Cardiac septum (tissue), 1 donor: ENCODE results near the gene LYPD5. TPM values are rescaled to one million over a fixed set of nuclear protein-coding genes. Genes with fewer than 3 reads are reported as not detected.
"Not testable (repeated sequence)": the region's sequence is repeated elsewhere in the genome, so short reads cannot be mapped to it uniquely, and the experiment has no call there.

Experiments
- DNase-seq: peaks from one replicate; pipeline ENCODE4 v3.0.0-alpha.2; 2020; ENCODE audit warnings: low spot score
- intact Hi-C: fragments of 100-400 bp; cut with DNase I; formaldehyde crosslinking; loops from one replicate; pipeline ENCODE4 v1.14.0; 2022
- total RNA-seq: library from RNA; stranded (reverse); fragmentation: NEBNext Ultra II Directional; extraction: Animal tissue kit (Norgen Biotek cat#: 25700); gene quantifications from one replicate; pipeline ENCODE4 v1.2.1, GENCODE V29; 2021
- donor health status: DM: no; HTN: no; CAD: no.

Gene LYPD5
- total RNA-seq, 1 donor from 2014 or later, result 1.3 TPM

- DNase-seq, result no peak
- intact Hi-C loops, result no loop called here
Observed at GRCh38 chr19:43807651-43808050, 5.4 kb upstream of the LYPD5 start.

GRCh38 chr19:43806848-43807247 lies 4.6 kb upstream of the LYPD5 start:
- intact Hi-C loops, result no loop called here
- DNase-seq, result no peak

- DNase-seq, intact Hi-C loops: not testable (repeated sequence)
Observed at GRCh38 chr19:43806401-43806800, 4.2 kb upstream of the LYPD5 start.

- intact Hi-C loops, result no loop called here
- no peak for DNase-seq
Observed at GRCh38 chr19:43804432-43804831, 2.2 kb upstream of the LYPD5 start.

GRCh38 chr19:43799502-43800142 lies 2.6 kb downstream of the LYPD5 start:
- no peak for DNase-seq
- intact Hi-C loops, result no loop called here

- DNase-seq, result no peak
- intact Hi-C loops, result no loop called here
Observed at GRCh38 chr19:43798546-43799409, 3.5 kb downstream of the LYPD5 start.

DNA sequence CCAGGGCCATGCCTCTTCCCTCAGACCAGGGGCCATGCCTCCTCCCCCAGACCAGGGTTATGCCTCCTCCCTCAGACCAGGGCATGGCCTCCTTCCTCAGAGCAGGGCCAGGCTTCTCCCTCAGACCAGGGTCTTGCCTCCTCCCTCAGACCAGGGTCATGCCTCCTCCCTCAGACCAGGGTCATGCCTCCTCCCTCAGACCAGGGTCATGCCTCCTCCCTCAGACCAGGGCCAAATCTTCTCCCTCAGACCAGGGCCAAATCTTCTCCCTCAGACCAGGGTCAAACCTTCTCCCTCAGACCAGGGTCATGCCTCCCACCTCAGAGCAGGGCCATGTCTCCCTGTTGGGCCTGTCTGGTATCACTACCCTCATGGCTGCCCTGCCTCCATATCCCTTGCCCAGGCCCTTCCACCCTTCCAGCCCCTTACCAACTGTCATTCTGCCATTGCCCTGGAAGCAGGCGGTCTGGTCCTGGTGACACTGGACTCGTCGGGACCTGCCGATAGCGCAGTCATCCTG lies 4.2 kb downstream of the LYPD5 start:
- intact Hi-C loops, result no loop called here
- DNase-seq, result no peak

DNA sequence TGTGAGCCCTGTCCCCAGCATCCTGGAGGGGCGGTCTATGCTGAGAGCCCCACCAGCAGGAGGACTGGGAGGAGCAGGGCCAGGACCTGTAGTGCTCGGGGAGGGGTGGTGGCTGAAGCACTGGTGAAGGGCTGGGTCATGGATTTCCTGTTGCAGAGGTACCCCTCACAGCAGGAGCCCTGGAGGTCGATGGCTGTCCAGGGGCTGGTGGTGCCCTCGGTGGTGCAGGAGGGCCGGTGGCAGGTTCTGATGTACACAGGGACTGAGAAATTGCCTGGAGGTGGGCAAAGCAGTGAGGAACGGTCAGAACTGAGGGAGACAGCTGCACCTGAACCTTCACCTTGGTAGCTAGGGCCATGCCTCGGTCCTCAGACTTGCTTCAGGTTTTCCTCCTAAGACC lies 4.7 kb downstream of the LYPD5 start:
- intact Hi-C loops, result no loop called here
- DNase-seq, result no peak

- intact Hi-C loops, result no loop called here
Observed at GRCh38 chr19:43797118-43797517, 5.1 kb downstream of the LYPD5 start.

GRCh38 chr19:43790587-43790986 lies 11.7 kb downstream of the LYPD5 start:
- DNase-seq, result no peak
- intact Hi-C loops, result no loop called here

More at GRCh38 chr19:43797118-43797517, 5.1 kb downstream of the LYPD5 start:
- no peak for DNase-seq

- intact Hi-C loops, result loop anchor here (10.0 kb wide), 2 partner anchors 114 to 254 kb away; partner anchors contain the start of genes PLAUR and ZNF575
- peak; percentile 12 for DNase-seq
Observed at GRCh38 chr19:43789029-43789428, 13.2 kb downstream of the LYPD5 start.

GRCh38 chr19:43786665-43787064 lies 15.6 kb downstream of the LYPD5 start:
- DNase-seq, result peak; percentile 31
- intact Hi-C loops, result loop anchor here (10.0 kb wide), 2 partner anchors 112 to 252 kb away; partner anchors contain the start of genes PLAUR and ZNF575

DNA sequence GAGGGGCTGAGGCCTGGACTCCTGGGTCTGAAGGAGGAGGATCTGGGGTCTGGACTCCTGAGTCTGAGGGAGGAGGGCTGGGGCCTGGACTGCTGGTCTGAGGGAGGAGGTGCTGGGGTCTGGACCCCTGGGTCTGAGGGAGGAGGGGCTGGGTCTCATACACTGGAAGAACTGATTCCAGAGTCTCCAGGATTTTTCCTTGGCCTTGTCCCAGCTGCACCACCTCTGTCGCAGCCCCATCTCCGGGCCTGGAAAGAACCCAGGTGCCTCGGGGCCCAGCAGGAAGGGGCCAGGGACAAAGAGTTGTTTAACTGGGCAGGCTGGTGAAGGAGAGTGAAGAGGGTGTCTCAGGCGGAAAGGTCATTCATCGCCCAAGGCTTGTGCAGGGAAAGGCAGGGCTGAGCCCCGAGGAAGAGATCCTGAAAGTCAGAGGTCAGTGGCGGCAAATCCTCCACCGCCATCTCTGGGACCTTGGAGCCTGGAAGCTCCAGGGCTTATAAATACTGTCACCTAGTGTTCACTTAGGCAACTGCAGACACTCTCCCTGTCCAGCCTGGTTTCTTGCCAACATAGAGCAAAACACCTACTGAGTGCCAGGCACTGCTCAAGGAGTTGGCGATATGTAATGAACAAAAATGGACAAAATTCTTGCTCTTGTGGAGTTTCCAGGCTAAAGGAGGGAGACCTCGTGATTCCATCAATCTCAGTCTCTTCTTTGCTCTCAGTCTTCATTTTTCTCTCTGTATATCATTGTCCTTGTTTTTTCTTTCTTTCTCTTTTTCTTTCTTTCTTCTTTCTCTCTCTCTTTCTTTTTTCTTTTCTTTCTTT lies 17.1 kb downstream of the LYPD5 start:
- DNase-seq, result peak; percentile 79
- intact Hi-C loops, result loop anchor here (1.0 to 10.0 kb wide), 3 partner anchors 40 to 250 kb away; partner anchors contain the start of genes PLAUR and ZNF575

DNA sequence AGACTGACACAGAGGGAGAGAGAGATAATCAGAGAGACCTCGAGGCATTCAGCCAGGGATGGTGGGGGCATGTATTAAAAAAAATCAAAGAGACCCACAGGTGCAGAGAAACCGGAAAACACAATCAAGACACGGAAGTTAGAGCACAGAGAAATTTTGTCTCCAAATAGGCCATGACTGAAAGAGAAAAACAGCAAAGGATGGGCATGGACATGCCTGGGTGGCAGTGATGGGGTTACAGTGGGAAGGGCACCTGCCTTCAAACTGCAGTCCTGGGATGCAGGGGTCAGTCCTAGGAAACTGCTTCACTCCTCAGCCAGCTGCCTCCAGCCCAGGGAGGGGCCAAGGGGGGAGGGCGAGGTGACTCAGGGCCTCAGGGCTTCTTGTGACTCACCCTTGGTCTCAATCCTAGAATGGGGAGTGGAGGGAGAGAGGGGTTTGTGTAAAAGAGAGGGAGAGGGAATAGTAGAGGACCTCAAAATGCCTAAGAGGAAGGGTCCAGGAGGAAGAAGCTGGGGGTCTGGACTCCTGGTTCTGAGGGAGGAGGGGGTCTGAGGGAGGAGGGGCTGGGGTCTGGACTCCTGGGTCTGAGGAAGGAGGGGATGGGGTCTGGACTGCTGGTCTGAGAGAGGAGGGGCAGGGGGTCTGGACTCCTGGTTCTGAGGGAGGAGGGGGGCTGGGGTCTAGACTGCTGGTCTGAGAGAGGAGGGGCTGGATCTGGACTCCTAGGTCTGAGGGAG lies 17.8 kb downstream of the LYPD5 start:
- intact Hi-C loops, result loop anchor here (10.0 kb wide), 2 partner anchors 110 to 250 kb away; partner anchors contain the start of genes PLAUR and ZNF575
- peak; percentile 70 for DNase-seq

DNA sequence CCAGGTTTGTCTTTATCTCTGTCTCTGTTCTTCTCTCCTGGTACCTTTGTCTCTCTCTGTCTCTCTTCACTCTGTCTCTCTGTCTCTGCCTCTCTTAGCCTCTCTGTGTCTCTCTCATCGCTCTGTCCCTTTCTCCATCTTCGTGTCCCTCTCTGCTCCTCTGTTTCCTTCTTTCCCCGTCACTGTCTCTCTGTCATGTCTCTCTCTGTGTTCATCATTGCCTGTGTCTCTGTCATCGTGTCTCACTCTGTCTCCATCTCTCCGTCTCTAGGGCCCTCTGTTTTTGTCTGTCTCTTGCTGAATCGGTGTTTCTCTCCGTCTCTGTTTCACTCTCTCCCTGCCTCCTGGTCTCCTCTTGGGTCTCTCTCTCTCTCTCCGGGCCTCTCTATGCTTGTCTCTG lies 18.6 kb downstream of the LYPD5 start:
- intact Hi-C loops, result loop anchor here (10.0 kb wide), 2 partner anchors 109 to 249 kb away; partner anchors contain the start of genes PLAUR and ZNF575
- no peak for DNase-seq

DNA sequence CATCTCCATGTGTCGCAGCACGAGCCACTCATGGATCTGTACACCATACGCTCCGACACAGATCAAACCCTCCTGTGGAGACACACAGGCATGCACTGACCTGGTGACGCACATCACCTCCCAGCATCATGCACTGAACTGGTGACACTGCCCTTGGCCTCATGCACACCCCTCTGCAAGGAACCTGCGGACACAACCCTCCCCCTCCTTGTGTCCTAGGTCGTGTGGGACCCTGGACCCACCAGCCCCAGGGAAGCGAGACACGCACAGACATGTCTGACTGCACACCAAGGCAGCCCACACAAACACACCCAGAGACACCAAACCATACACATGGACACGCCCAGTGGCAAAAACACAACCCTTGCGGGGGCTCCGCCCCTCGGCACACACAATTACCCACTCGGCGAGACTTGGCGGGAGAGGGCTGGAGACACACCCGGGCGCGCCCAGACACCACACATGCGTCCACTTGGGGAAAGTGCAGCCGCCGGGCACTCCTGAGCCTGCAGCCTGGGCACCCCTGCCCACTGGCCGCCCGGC lies 19.5 kb downstream of the LYPD5 start:
- intact Hi-C loops, result loop anchor here (10.0 kb wide), 2 partner anchors 108 to 248 kb away; partner anchors contain the start of genes PLAUR and ZNF575
- peak; percentile 61 for DNase-seq

- intact Hi-C loops, result loop anchor here (10.0 kb wide), 2 partner anchors 107 to 247 kb away; partner anchors contain the start of genes PLAUR and ZNF575
Observed at GRCh38 chr19:43782311-43782660, 20.0 kb downstream of the LYPD5 start.

GRCh38 chr19:43781630-43782310 lies 20.5 kb downstream of the LYPD5 start:
- intact Hi-C loops, result loop anchor here (10.0 kb wide), 2 partner anchors 107 to 247 kb away; partner anchors contain the start of genes PLAUR and ZNF575
- peak; percentile 2 for DNase-seq

More at GRCh38 chr19:43782311-43782660, 20.0 kb downstream of the LYPD5 start:
- DNase-seq, result peak; percentile 51
